Lower leg skin (tissue), 4 donors: Measurements from ENCODE around the gene DOK5. TPM values are rescaled to one million over a fixed set of nuclear protein-coding genes. Genes with fewer than 3 reads are reported as not detected.

ENCODE experiments used
- DNase-seq, 2 donors: peaks; one replicate each; pipeline ENCODE4 v3.0.0-alpha.2; 2019; ENCODE audit warnings: low spot score in 2 of 2
- H3K4me3 ChIP-seq: fragments of 200-600 bp; sonication (generic); 2 replicates; pipeline ENCODE4 v1.5.1; 2017; ENCODE audit warnings: mild to moderate bottlenecking, low read depth; ENCODE audit not compliant: poor library complexity, severe bottlenecking
- POLR2A ChIP-seq, 2 donors: fragments of 450-650 bp; IDR thresholded peaks; one replicate each; pipeline ENCODE4 v1.6.1; 2016 to 2017; ENCODE audit warnings: antibody characterized with exemption in 2 of 2, mild to moderate bottlenecking in 1 of 2, moderate library complexity in 1 of 2
- WGBS, 2 donors: methylation state at CpG; one replicate each; pipeline ENCODE4 v1.1.5; 2018; 5-methylcytosine and 5-hydroxymethylcytosine counted together
- intact Hi-C: fragments of 100-400 bp; cut with DNase I; formaldehyde crosslinking; loops from one replicate; pipeline ENCODE4 v1.15.0; 2023; ENCODE audit warnings: low total_unique reads
- total RNA-seq, 4 donors: library from RNA; depleted of rRNA; stranded (reverse); fragments of >200 nt; gene quantifications; one replicate each; pipeline ENCODE4 v1.1.0, GENCODE V29; 2016
- TF ChIP-seq, protein P1 (sequence below), 3 donors: fragments of 450-650 bp; IDR thresholded peaks; one replicate each; pipeline ENCODE4 v1.5.1; 2016; ENCODE audit warnings: antibody characterized with exemption in 3 of 3, mild to moderate bottlenecking in 3 of 3, moderate library complexity in 2 of 3

Gene DOK5
- total RNA-seq, 4 donors from 2014 or later = 0.23 to 1.3 (median 1.2) TPM; not detected in 1

DNA sequence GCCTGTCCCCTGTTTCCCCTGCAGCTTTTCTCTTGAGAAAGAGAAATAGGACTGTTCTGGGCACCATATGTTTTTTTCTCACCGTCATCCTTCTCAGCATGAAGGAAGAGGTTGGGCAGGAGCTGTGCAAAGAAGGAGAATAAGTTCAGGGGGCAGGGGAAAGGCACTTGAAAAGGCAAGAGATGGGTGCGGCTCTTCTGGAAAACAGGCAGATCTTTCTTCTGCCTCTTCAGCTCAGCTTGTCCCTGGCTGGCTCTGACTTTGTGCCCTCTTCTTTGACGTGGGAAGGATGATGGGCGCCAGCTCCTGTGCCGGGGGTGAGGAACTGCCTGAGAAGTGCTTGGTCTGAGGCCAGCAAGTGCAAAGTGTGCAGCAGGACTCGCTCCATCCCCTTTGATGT lies 206.5 kb downstream of the DOK5 start:
- WGBS, 2 donors = 13 to 18% methylated on average over 6 of the region's 6 CpGs
- intact Hi-C loops = no loop called here
- TF ChIP-seq, protein P1, sequence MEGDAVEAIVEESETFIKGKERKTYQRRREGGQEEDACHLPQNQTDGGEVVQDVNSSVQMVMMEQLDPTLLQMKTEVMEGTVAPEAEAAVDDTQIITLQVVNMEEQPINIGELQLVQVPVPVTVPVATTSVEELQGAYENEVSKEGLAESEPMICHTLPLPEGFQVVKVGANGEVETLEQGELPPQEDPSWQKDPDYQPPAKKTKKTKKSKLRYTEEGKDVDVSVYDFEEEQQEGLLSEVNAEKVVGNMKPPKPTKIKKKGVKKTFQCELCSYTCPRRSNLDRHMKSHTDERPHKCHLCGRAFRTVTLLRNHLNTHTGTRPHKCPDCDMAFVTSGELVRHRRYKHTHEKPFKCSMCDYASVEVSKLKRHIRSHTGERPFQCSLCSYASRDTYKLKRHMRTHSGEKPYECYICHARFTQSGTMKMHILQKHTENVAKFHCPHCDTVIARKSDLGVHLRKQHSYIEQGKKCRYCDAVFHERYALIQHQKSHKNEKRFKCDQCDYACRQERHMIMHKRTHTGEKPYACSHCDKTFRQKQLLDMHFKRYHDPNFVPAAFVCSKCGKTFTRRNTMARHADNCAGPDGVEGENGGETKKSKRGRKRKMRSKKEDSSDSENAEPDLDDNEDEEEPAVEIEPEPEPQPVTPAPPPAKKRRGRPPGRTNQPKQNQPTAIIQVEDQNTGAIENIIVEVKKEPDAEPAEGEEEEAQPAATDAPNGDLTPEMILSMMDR (IDR thresholded peaks at IDR 0.05) = no peak
- TF ChIP-seq POLR2A (IDR thresholded peaks at IDR 0.05) = no peak
- DNase-seq = no peak
- H3K4me3 ChIP-seq = no peak overlapping the region

DNA sequence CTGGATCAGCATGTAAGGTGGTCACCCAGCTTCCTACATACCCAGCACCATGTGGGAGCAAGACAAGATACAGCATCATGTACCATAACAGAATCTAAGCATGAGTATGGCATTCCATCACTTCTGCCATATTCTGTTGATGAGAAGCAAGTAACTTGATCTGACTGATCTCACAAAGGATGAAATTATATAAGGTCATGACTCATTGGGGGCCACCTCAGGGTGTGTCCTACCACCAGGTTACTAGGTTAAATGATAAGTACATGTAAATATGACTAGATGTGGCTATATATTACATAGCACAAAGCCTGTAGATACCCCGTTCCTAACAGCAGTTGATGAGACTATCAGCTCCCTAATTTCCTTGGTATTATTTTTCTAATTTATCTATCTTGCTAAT lies 213.1 kb downstream of the DOK5 start:
- no peak for DNase-seq
- H3K4me3 ChIP-seq = no peak overlapping the region
- WGBS, 2 donors = 74 to 91% methylated on average over 1 of the region's 1 CpG
- no peak for TF ChIP-seq POLR2A (IDR thresholded peaks at IDR 0.05)
- TF ChIP-seq, protein P1 (IDR thresholded peaks at IDR 0.05) = no peak
- intact Hi-C loops = no loop called here

DNA sequence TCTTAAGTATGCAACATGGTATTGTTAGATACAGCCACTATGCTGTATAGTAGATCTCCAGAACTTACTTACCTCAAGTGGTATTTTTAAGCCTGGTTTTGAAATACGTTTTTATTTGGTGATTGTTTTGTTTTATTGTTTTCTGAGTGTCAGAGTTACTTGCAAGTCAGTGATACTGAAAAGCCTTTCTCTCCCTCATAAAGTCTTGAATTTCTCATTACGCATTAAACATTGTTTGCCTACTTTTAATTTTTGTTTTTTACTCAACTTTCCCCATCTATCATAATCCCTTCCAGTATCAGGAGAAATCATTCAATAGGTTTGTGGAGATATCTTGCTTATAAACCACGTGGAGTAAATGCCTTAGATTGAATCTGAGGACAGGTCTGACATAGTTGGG lies 214.9 kb downstream of the DOK5 start:
- intact Hi-C loops = no loop called here
- 75 to 78% methylated on average over 3 of the region's 3 CpGs for WGBS, 2 donors
- no peak for DNase-seq
- no peak overlapping the region for H3K4me3 ChIP-seq
- TF ChIP-seq, protein P1 (IDR thresholded peaks at IDR 0.05) = no peak
- no peak for TF ChIP-seq POLR2A (IDR thresholded peaks at IDR 0.05)

DNA sequence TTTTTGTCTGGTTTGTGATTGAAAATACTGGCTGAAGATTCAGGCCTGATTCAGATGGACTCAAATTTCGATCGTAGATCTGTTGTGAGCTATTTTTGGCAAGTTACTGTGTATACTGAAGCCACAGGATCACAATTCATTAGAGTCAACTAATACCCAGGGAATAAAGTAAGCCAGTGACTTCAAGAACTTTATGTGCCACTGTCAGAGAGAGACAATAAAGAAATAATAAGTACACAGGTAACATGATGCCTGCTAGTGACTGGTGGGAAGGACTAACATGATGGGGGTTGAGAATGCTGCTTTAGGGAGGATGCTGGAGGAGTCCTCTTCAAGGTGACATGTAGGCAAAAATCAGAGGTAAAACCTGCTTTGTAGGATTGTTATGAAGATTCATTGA lies 215.9 kb downstream of the DOK5 start:
- WGBS, 2 donors = 38 to 50% methylated on average over 2 of the region's 2 CpGs
- no peak for DNase-seq
- intact Hi-C loops = no loop called here
- H3K4me3 ChIP-seq = no peak overlapping the region
- TF ChIP-seq, protein P1 (IDR thresholded peaks at IDR 0.05) = no peak
- TF ChIP-seq POLR2A (IDR thresholded peaks at IDR 0.05) = no peak

DNA sequence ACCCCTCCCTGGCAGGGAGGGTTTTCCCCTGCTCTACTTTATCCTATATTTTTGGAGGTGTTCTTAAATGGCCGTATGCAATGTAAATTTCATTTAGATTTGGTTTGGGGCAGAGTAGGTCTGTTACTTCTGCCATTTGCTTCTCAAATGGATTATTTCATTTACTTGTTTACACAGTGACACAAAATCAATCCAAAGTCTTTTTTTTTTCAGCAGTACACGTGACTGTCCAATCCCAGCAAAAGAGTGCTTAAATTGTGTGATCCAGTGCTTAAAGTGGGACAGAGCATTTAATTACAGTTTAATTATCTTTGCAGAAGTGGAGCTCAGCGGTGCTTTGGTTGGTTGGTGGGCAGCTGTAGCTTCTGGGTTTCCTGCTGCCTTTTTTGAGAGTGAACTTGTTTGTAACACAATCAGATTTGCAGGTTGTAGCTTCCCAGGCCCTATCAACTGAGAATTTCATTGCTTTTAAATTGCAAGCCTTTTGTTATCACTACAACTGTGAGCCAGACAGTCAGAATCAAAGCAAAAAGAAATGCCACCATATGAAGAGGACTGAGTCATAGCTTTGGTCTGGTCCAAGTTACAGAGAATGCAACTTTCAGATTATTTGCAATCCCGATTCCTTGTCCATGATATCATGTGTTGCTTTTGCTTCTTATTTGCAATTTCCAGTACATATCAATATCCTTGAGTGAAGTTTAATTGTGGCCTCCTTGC lies 216.9 kb downstream of the DOK5 start:
- H3K4me3 ChIP-seq = no peak overlapping the region
- TF ChIP-seq, protein P1 (IDR thresholded peaks at IDR 0.05) = no peak
- no peak for TF ChIP-seq POLR2A (IDR thresholded peaks at IDR 0.05)
- DNase-seq = no peak
- WGBS, 2 donors = 63 to 66% methylated on average over 4 of the region's 4 CpGs
- intact Hi-C loops = no loop called here

DNA sequence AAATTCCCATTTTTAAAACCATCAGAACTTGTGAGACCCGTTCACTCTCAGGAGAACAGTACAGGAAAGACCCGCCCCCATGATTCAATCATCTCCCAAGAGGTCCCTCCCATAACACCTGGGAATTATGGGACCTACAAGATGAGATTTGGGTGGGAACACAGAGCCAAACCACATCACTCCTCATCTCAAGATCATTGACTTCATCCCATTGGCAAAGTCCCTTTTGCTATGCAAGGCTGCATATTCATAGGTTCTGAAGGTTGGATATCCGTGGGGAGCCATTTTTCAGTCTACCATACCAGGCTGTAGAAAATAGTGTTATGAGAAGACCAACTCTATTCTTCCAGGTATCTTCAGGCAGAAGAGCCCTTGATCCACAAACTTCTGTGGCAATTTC lies 219.1 kb downstream of the DOK5 start:
- no peak overlapping the region for H3K4me3 ChIP-seq
- TF ChIP-seq, protein P1 (IDR thresholded peaks at IDR 0.05) = no peak
- TF ChIP-seq POLR2A (IDR thresholded peaks at IDR 0.05) = no peak
- WGBS, 2 donors = 88 to 89% methylated on average over 3 of the region's 3 CpGs
- no peak for DNase-seq
- intact Hi-C loops = no loop called here
